Measurements from ENCODE around the gene KRTAP10-8.
A peak's percentile ranks its signal among the peaks of the same experiment; 100 is the strongest.

The KRTAP10-8 gene

GRCh38 chr21:44616591-44616926 is 4.7 kb downstream of the KRTAP10-8 start:
- no peak overlapping the region for H3K4me3 ChIP-seq (replicated peaks; ENCODE audit: low read depth, low read length)
- no peak for TF ChIP-seq CTCF (IDR thresholded peaks at IDR 0.05; ENCODE audit: low read length, missing control alignments)
- DNase-seq (ENCODE audit: low read depth): no peak

GRCh38 chr21:44617071-44617501 is 5.2 kb downstream of the KRTAP10-8 start:
- no peak for DNase-seq (ENCODE audit: low read depth)
- no peak for TF ChIP-seq CTCF (IDR thresholded peaks at IDR 0.05; ENCODE audit: low read length, missing control alignments)

GRCh38 chr21:44618504-44618903 is 6.6 kb downstream of the KRTAP10-8 start:
- peak; percentile 20 for DNase-seq (ENCODE audit: low read depth)
- peak; percentile 26 for TF ChIP-seq CTCF (IDR thresholded peaks at IDR 0.05; ENCODE audit: low read length, missing control alignments)
- no peak overlapping the region for H3K4me3 ChIP-seq (replicated peaks; ENCODE audit: low read depth, low read length)

More at GRCh38 chr21:44617071-44617501, 5.2 kb downstream of the KRTAP10-8 start:
- no peak overlapping the region for H3K4me3 ChIP-seq (replicated peaks; ENCODE audit: low read depth, low read length)

GRCh38 chr21:44618909-44619308 is 7.0 kb downstream of the KRTAP10-8 start:
- H3K4me3 ChIP-seq (replicated peaks; ENCODE audit: low read depth, low read length): no peak overlapping the region
- TF ChIP-seq CTCF (IDR thresholded peaks at IDR 0.05; ENCODE audit: low read length, missing control alignments): no peak
- no peak for DNase-seq (ENCODE audit: low read depth)

- no peak for TF ChIP-seq CTCF (IDR thresholded peaks at IDR 0.05; ENCODE audit: low read length, missing control alignments)
- DNase-seq (ENCODE audit: low read depth): no peak
- no peak overlapping the region for H3K4me3 ChIP-seq (replicated peaks; ENCODE audit: low read depth, low read length)
Measured at GRCh38 chr21:44619886-44620285, 8.0 kb downstream of the KRTAP10-8 start.

GRCh38 chr21:44623575-44623974 is 11.7 kb downstream of the KRTAP10-8 start:
- no peak for TF ChIP-seq CTCF (IDR thresholded peaks at IDR 0.05; ENCODE audit: low read length, missing control alignments)
- DNase-seq (ENCODE audit: low read depth): no peak
- no peak overlapping the region for H3K4me3 ChIP-seq (replicated peaks; ENCODE audit: low read depth, low read length)

GRCh38 chr21:44625756-44626155 is 13.9 kb downstream of the KRTAP10-8 start:
- no peak for TF ChIP-seq CTCF (IDR thresholded peaks at IDR 0.05; ENCODE audit: low read length, missing control alignments)
- DNase-seq (ENCODE audit: low read depth): no peak
- no peak overlapping the region for H3K4me3 ChIP-seq (replicated peaks; ENCODE audit: low read depth, low read length)
